Liver (tissue), 9 donors: ENCODE data around the gene AKAP13. TPM values are rescaled to one million over a fixed set of nuclear protein-coding genes. Genes with fewer than 3 reads are reported as not detected.

Experiments used
- DNase-seq: peaks from one replicate; pipeline ENCODE4 v3.0.0-alpha.2; 2017; ENCODE audit warnings: low spot score
- H3K27ac ChIP-seq, 2 donors: one replicate each; pipeline ENCODE4 v1.7.0; 2013; ENCODE audit warnings: inconsistent platforms in 2 of 2, low read length in 2 of 2, control low read depth in 1 of 2, low read depth in 1 of 2, mild to moderate bottlenecking in 1 of 2
- H3K27me3 ChIP-seq, 4 donors: one replicate each; pipeline versions ENCODE4 v1.6.1 to v1.7.0; 2013; ENCODE audit warnings: low read length in 3 of 4, inconsistent platforms in 1 of 4, mild to moderate bottlenecking in 1 of 4, moderate library complexity in 1 of 4; ENCODE audit not compliant: control insufficient read depth in 4 of 4, insufficient read depth in 4 of 4
- H3K36me3 ChIP-seq, 4 donors: one replicate each; pipeline versions ENCODE4 v1.6.1 to v1.7.0; 2013; ENCODE audit warnings: low read length in 3 of 4, mild to moderate bottlenecking in 3 of 4, low read depth in 1 of 4, moderate library complexity in 1 of 4; ENCODE audit not compliant: control insufficient read depth in 4 of 4, insufficient read depth in 3 of 4
- H3K4me1 ChIP-seq, 4 donors: one replicate each; pipeline versions ENCODE4 v1.6.1 to v1.7.0; 2013; ENCODE audit warnings: low read length in 3 of 4, mild to moderate bottlenecking in 3 of 4, moderate library complexity in 1 of 4; ENCODE audit not compliant: control insufficient read depth in 4 of 4, insufficient read depth in 4 of 4
- H3K4me3 ChIP-seq, 3 donors: one replicate each; pipeline versions ENCODE4 v1.6.1 to v1.7.0; 2013; ENCODE audit warnings: low read length in 3 of 3, control low read depth in 1 of 3, low read depth in 1 of 3, mild to moderate bottlenecking in 1 of 3
- H3K9ac ChIP-seq, 2 donors: one replicate each; pipeline ENCODE4 v1.7.0; 2013; ENCODE audit warnings: low read length in 2 of 2, mild to moderate bottlenecking in 2 of 2, moderate library complexity in 2 of 2, control low read depth in 1 of 2, low read depth in 1 of 2
- H3K9me3 ChIP-seq, 4 donors: one replicate each; pipeline versions ENCODE4 v1.6.1 to v1.7.0; 2013; ENCODE audit warnings: low read length in 3 of 4; ENCODE audit not compliant: control insufficient read depth in 4 of 4
- ATF3 ChIP-seq: IDR thresholded peaks from 2 replicates; pipeline ENCODE4 v1.6.1; 2016; ENCODE audit warnings: antibody characterized with exemption
- CTCF ChIP-seq: fragments of 150-350 bp; IDR thresholded peaks from 2 replicates; pipeline ENCODE4 v1.5.1; 2017; ENCODE audit warnings: improper control_type of control experiment, low read depth, low read length; ENCODE audit not compliant: missing input control
- EGR1 ChIP-seq, 2 donors: IDR thresholded peaks; 2 replicates each; pipeline ENCODE4 v1.6.1; 2016 to 2018; ENCODE audit warnings: antibody characterized with exemption in 2 of 2, low read depth in 2 of 2
- FOXA1 ChIP-seq: IDR thresholded peaks from 2 replicates; pipeline ENCODE4 v1.6.1; 2016; ENCODE audit warnings: antibody characterized with exemption
- FOXA2 ChIP-seq: IDR thresholded peaks from 2 replicates; pipeline ENCODE4 v1.6.1; 2016; ENCODE audit warnings: antibody characterized with exemption
- GABPA ChIP-seq, 2 donors: IDR thresholded peaks in 1 of 2; conservative IDR thresholded peaks in 1 of 2; 2 replicates each; pipeline ENCODE4 v1.6.1; 2016; ENCODE audit warnings: antibody characterized with exemption in 2 of 2, mild to moderate bottlenecking in 1 of 2, moderate library complexity in 1 of 2
- HNF4A ChIP-seq, 2 donors: conservative IDR thresholded peaks; 2 replicates each; pipeline ENCODE4 v1.6.1; 2016; ENCODE audit warnings: antibody characterized with exemption in 2 of 2, mild to moderate bottlenecking in 2 of 2
- HNF4G ChIP-seq: IDR thresholded peaks from 2 replicates; pipeline ENCODE4 v1.6.1; 2016; ENCODE audit warnings: antibody characterized with exemption
- JUND ChIP-seq, 2 donors: IDR thresholded peaks; 2 replicates each; pipeline ENCODE4 v1.6.1; 2016; ENCODE audit warnings: antibody characterized with exemption in 2 of 2
- MAX ChIP-seq: IDR thresholded peaks from 2 replicates; pipeline ENCODE4 v1.6.1; 2016; ENCODE audit warnings: antibody characterized with exemption
- NR2F2 ChIP-seq: IDR thresholded peaks from 2 replicates; pipeline ENCODE4 v1.6.1; 2016; ENCODE audit warnings: antibody characterized with exemption
- RAD21 ChIP-seq, 2 donors: IDR thresholded peaks; 2 replicates each; pipeline ENCODE4 v1.6.1; 2016; ENCODE audit warnings: antibody characterized with exemption in 2 of 2, mild to moderate bottlenecking in 2 of 2
- REST ChIP-seq: IDR thresholded peaks from 2 replicates; pipeline ENCODE4 v1.6.1; 2016; ENCODE audit warnings: antibody characterized with exemption, mild to moderate bottlenecking
- RXRA ChIP-seq, 2 donors: IDR thresholded peaks; 2 replicates each; pipeline ENCODE4 v1.6.1; 2017 to 2018; ENCODE audit warnings: antibody characterized with exemption in 2 of 2, mild to moderate bottlenecking in 1 of 2
- SP1 ChIP-seq: IDR thresholded peaks from 2 replicates; pipeline ENCODE4 v1.6.1; 2018; ENCODE audit warnings: antibody characterized with exemption, mild to moderate bottlenecking
- TAF1 ChIP-seq: conservative IDR thresholded peaks from 2 replicates; pipeline ENCODE4 v1.6.1; 2016; ENCODE audit warnings: antibody characterized with exemption, mild to moderate bottlenecking
- YY1 ChIP-seq: IDR thresholded peaks from 2 replicates; pipeline ENCODE4 v1.6.1; 2016; ENCODE audit warnings: antibody characterized with exemption, mild to moderate bottlenecking
- ZBTB33 ChIP-seq: IDR thresholded peaks from 2 replicates; pipeline ENCODE4 v1.6.1; 2016; ENCODE audit warnings: antibody characterized with exemption
- WGBS: extraction: QIAGEN DNeasy Blood & Tissue Kit; methylation state at CpG from one replicate; pipeline ENCODE4 v1.1.7; 2013; 5-methylcytosine and 5-hydroxymethylcytosine counted together
- polyA plus RNA-seq, 2 donors: library from polyadenylated mRNA; stranded (reverse) in 1 of 2; unstranded in 1 of 2; fragments of 200-250 nt in 1 of 2; fragments of >200 nt in 1 of 2; fragmentation: Nextera tagmentation in 1 of 2; extraction: Ambion mirVana in 1 of 2; gene quantifications; one replicate each; pipeline versions ENCODE4 v1.2.1 to v1.2.3, GENCODE V29; 2013 to 2015
- total RNA-seq, 2 donors: library from RNA; depleted of rRNA; stranded (reverse); fragments of >200 nt; gene quantifications; one replicate each; pipeline ENCODE4 v1.2.3, GENCODE V29; 2014
- donor health status: healthy.
- donor health status: healthy.
- donor health status: healthy.
- donor health status: healthy.
- donor health status: healthy.

Gene AKAP13
- total and polyA plus RNA-seq, 4 donors: 18.6 to 92.3 (median 37.4) TPM

GRCh38 chr15:85762039-85762755 is 381.8 kb downstream of the AKAP13 start:
- Histone ChIP-seq H3K27ac (no peak overlapping the region), H3K9me3 (no peaks in the 10 kb centered on the region), H3K9ac (no peak overlapping the region)

More at GRCh38 chr15:85762039-85762755, 381.8 kb downstream of the AKAP13 start:
- H3K36me3 ChIP-seq: peaks cover 0 to 7% (median 1%) of the 10 kb centered on the region in 4 donors
- H3K4me3 ChIP-seq: no peak overlapping the region
- DNase-seq: no peak
- no peak for TF ChIP-seq TAF1
- TF ChIP-seq ATF3: no peak
- TF ChIP-seq RXRA (IDR thresholded peaks at IDR 0.05): peak in 1 of 2 donors; percentile 34
- no peak for TF ChIP-seq ZBTB33
- no peak for TF ChIP-seq SP1
- no peak for TF ChIP-seq REST
- TF ChIP-seq JUND (IDR thresholded peaks at IDR 0.05): no peak
- TF ChIP-seq YY1: no peak
- TF ChIP-seq FOXA2: no peak
- no peak for TF ChIP-seq EGR1 (IDR thresholded peaks at IDR 0.05; ENCODE audit: low read depth in 2 of 2)
- no peak for TF ChIP-seq MAX
- TF ChIP-seq GABPA (IDR thresholded peaks at IDR 0.05 in 1 of 2, conservative IDR thresholded peaks at IDR 0.05 in 1 of 2): peak in 1 of 2 donors; percentile 49
- no peak for TF ChIP-seq HNF4G
- no peak for TF ChIP-seq CTCF
- TF ChIP-seq FOXA1: no peak
- TF ChIP-seq RAD21 (IDR thresholded peaks at IDR 0.05): no peak
- TF ChIP-seq HNF4A (conservative IDR thresholded peaks at IDR 0.05): peak in 1 of 2 donors; percentile 26
- no peak for TF ChIP-seq NR2F2
- H3K4me1 ChIP-seq: peaks cover 5 to 33% (median 25%) of the 10 kb centered on the region in 4 donors
- WGBS: 82% methylated on average over 15 of the region's 15 CpGs
- H3K27me3 ChIP-seq: no peaks in the 10 kb centered on the region
